OCI-LY3 (cell line): Measurements from ENCODE around the gene ANKH.

Experiments
- CTCF ChIP-seq: fragments of 200-600, 300-600 bp; sonication (generic); IDR thresholded peaks from 2 replicates; pipeline ENCODE4 v1.5.1; 2014; ENCODE audit warnings: antibody characterized with exemption, low read length, low read depth
- EZH2phosphoT487 ChIP-seq: fragments of 200-600 bp; shearing (Covaris generic); IDR thresholded peaks from 2 replicates; pipeline ENCODE4 v1.6.1; 2018; ENCODE audit warnings: antibody characterized with exemption, mixed run types, low read depth

DNA sequence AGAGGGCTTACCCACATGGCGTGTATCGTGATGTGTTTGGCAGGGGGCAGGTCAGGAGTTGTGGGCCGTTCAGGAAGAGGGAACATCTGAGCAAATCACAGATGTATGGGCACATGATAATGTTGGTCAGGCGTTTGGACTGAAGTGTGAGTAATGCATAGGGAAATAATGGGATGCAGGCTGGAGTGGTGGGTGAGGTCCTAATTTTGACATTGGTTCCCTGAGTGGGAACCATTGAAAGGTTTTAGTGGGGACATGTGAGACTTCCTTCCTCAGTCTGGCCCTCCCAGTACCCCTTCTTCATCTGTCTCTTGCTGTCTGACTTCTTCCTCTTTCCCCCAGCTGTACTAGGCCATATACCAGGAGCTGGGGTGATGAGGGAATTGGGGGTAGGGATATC lies 199.5 kb downstream of the ANKH start:
- no peak for TF ChIP-seq CTCF
- TF ChIP-seq EZH2phosphoT487, result no peak
